ENCODE measurements around the gene FHIT.

- TF ChIP-seq, protein P1, sequence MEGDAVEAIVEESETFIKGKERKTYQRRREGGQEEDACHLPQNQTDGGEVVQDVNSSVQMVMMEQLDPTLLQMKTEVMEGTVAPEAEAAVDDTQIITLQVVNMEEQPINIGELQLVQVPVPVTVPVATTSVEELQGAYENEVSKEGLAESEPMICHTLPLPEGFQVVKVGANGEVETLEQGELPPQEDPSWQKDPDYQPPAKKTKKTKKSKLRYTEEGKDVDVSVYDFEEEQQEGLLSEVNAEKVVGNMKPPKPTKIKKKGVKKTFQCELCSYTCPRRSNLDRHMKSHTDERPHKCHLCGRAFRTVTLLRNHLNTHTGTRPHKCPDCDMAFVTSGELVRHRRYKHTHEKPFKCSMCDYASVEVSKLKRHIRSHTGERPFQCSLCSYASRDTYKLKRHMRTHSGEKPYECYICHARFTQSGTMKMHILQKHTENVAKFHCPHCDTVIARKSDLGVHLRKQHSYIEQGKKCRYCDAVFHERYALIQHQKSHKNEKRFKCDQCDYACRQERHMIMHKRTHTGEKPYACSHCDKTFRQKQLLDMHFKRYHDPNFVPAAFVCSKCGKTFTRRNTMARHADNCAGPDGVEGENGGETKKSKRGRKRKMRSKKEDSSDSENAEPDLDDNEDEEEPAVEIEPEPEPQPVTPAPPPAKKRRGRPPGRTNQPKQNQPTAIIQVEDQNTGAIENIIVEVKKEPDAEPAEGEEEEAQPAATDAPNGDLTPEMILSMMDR (IDR thresholded peaks at IDR 0.05): no peak
- TF ChIP-seq POLR2A (IDR thresholded peaks at IDR 0.05) (no peak), EP300 (IDR thresholded peaks at IDR 0.05) (no peak)
These were observed 68.6 kb downstream of the FHIT start for GRCh38 chr3:61182662-61183061.
